Measurements from ENCODE around the gene CHD5.

The CHD5 gene

GRCh38 chr1:6096243-6097116 lies 83.6 kb downstream of the CHD5 start:
- Histone ChIP-seq H3K4me1 (ENCODE audit: insufficient read depth, low read length, poor library complexity, severe bottlenecking) (no peaks in the 10 kb centered on the region), H3K36me3 (ENCODE audit: insufficient read depth, low read length) (peaks cover 73% of the 10 kb centered on the region; the same call in 1 of the 2 replicates), H3K4me3 (ENCODE audit: low read length, poor library complexity, severe bottlenecking) (no peak overlapping the region), H3F3A (ENCODE audit: low read depth) (no peaks in the 10 kb centered on the region), H4K20me1 (ENCODE audit: insufficient read depth, low read length, poor library complexity, severe bottlenecking) (peaks cover 7% of the 10 kb centered on the region), H3K9me3 (ENCODE audit: insufficient read depth, low read depth, low read length) (no peaks in the 10 kb centered on the region), H2AFZ (ENCODE audit: low read length) (no peak overlapping the region), H3K9me2 (replicated peaks; ENCODE audit: low read depth, low read length) (no peaks in the 10 kb centered on the region), H3K27me3 (ENCODE audit: insufficient read depth, low read length, poor library complexity, severe bottlenecking) (no peaks in the 10 kb centered on the region), H3K4me2 (ENCODE audit: low read depth, low read length, poor library complexity, severe bottlenecking) (no peak overlapping the region), H3K79me2 (ENCODE audit: insufficient read depth, low read length) (no peaks in the 10 kb centered on the region), H3K9ac (ENCODE audit: low read depth, low read length, poor library complexity, severe bottlenecking) (no peak overlapping the region)
- TF ChIP-seq CTCF (conservative IDR thresholded peaks at IDR 0.05; ENCODE audit: low read length), result no peak
- TF ChIP-seq EZH2phosphoT487 (IDR thresholded peaks at IDR 0.05; ENCODE audit: borderline replicate concordance), result no peak

- peaks cover 7% of the 10 kb centered on the region for H4K20me1 ChIP-seq (ENCODE audit: insufficient read depth, low read length, poor library complexity, severe bottlenecking)
- no peaks in the 10 kb centered on the region for H3K9me2 ChIP-seq (replicated peaks; ENCODE audit: low read depth, low read length)
- H2AFZ ChIP-seq (ENCODE audit: low read length), result no peak overlapping the region
- no peaks in the 10 kb centered on the region for H3K27me3 ChIP-seq (ENCODE audit: insufficient read depth, low read length, poor library complexity, severe bottlenecking)
- no peak overlapping the region for H3K4me2 ChIP-seq (ENCODE audit: low read depth, low read length, poor library complexity, severe bottlenecking)
- no peaks in the 10 kb centered on the region for H3K4me1 ChIP-seq (ENCODE audit: insufficient read depth, low read length, poor library complexity, severe bottlenecking)
- no peak overlapping the region for H3K9ac ChIP-seq (ENCODE audit: low read depth, low read length, poor library complexity, severe bottlenecking)
- H3K79me2 ChIP-seq (ENCODE audit: insufficient read depth, low read length), result no peaks in the 10 kb centered on the region
- H3K9me3 ChIP-seq (ENCODE audit: insufficient read depth, low read depth, low read length), result no peaks in the 10 kb centered on the region
- no peaks in the 10 kb centered on the region for H3F3A ChIP-seq (ENCODE audit: low read depth)
- no peak for TF ChIP-seq EZH2phosphoT487 (IDR thresholded peaks at IDR 0.05; ENCODE audit: borderline replicate concordance)
- no peak for TF ChIP-seq CTCF (conservative IDR thresholded peaks at IDR 0.05; ENCODE audit: low read length)
- no peak overlapping the region for H3K4me3 ChIP-seq (ENCODE audit: low read length, poor library complexity, severe bottlenecking)
- peaks cover 79% of the 10 kb centered on the region; the same call in 1 of the 2 replicates for H3K36me3 ChIP-seq (ENCODE audit: insufficient read depth, low read length)
Observed at GRCh38 chr1:6095511-6096242, 84.4 kb downstream of the CHD5 start.

GRCh38 chr1:6094801-6095505 lies 85.2 kb downstream of the CHD5 start:
- no peaks in the 10 kb centered on the region for H3K4me1 ChIP-seq (ENCODE audit: insufficient read depth, low read length, poor library complexity, severe bottlenecking)
- H3K9me3 ChIP-seq (ENCODE audit: insufficient read depth, low read depth, low read length), result no peaks in the 10 kb centered on the region
- peaks cover 86% of the 10 kb centered on the region; the same call in 1 of the 2 replicates for H3K36me3 ChIP-seq (ENCODE audit: insufficient read depth, low read length)
- no peak for TF ChIP-seq CTCF (conservative IDR thresholded peaks at IDR 0.05; ENCODE audit: low read length)
- no peak for TF ChIP-seq EZH2phosphoT487 (IDR thresholded peaks at IDR 0.05; ENCODE audit: borderline replicate concordance)
- H3K9me2 ChIP-seq (replicated peaks; ENCODE audit: low read depth, low read length), result no peaks in the 10 kb centered on the region
- H3K4me2 ChIP-seq (ENCODE audit: low read depth, low read length, poor library complexity, severe bottlenecking), result no peak overlapping the region
- H3K79me2 ChIP-seq (ENCODE audit: insufficient read depth, low read length), result no peaks in the 10 kb centered on the region
- H4K20me1 ChIP-seq (ENCODE audit: insufficient read depth, low read length, poor library complexity, severe bottlenecking), result peaks cover 7% of the 10 kb centered on the region
- no peak overlapping the region for H3K4me3 ChIP-seq (ENCODE audit: low read length, poor library complexity, severe bottlenecking)
- H3K27me3 ChIP-seq (ENCODE audit: insufficient read depth, low read length, poor library complexity, severe bottlenecking), result no peaks in the 10 kb centered on the region
- H3F3A ChIP-seq (ENCODE audit: low read depth), result no peaks in the 10 kb centered on the region
- no peak overlapping the region for H3K9ac ChIP-seq (ENCODE audit: low read depth, low read length, poor library complexity, severe bottlenecking)
- H2AFZ ChIP-seq (ENCODE audit: low read length), result no peak overlapping the region

All from Loucy (cell line).